HuH-7 (cell line): ENCODE measurements around the gene LIG1.
A peak's percentile ranks its signal among the peaks of the same experiment; 100 is the strongest.

Source experiments
- DNase-seq: peaks from one replicate; pipeline ENCODE4 v3.0.0; 2011; ENCODE audit warnings: low spot score

LIG1 gene

DNA sequence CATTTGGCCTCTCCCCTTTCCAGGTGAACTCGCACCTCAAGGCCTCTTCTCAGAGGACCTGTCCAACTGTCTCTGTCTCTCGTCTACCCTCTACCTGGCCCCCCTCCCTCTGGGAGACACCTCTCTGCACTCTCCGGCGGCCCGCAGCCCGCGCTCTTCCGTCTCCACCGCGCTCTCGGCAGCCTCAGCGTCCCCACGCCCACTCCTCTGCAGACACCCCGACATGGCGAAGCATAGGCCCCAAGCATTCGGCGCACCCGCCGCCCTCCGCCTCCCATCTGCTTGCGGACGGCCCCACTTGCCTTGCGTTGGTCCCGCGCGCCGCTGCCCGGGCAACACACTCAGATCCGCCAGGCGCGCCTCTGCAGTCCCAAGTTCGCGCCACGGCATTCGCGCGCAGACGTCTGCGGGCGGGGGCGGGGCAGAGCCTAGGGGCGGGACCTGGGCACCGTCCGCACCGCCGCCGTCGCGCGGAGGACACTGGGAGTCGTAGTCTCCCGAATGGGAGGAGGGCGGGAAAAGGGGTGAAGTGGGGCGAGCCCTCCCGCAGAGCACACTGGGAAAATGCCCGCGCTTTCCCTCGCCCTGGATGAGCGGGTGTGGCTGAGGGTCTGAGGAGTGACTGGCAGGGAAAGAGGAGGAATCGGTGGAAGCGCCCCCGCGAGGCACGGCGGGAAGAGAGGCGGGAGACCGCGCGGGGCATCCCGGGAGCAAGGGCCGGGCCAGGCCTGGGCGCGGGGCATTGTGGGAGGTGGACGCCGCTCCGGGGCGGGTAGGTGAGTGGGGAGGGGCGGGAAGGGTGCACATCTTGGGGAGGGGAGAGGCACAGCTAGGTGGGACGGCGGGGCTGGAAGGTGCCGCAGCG lies at the start of gene LIG1, which contains the start of gene ZSWIM9:
LIG1 (minus strand) TSS at position 406 of the 865 bp plus-strand sequence. CDS start 4,778 bp downstream, outside the sequence.
ZSWIM9 (plus strand) TSS at position 742 of the 865 bp plus-strand sequence. CDS start 1,123 bp downstream, outside the sequence.
- DNase-seq = peak; percentile 98

- DNase-seq = no peak
Observed at GRCh38 chr19:48218997-48219396, 48.9 kb upstream of the LIG1 start.

GRCh38 chr19:48216933-48217332 lies 46.8 kb upstream of the LIG1 start:
- DNase-seq = no peak

- no peak for DNase-seq
Observed at GRCh38 chr19:48213959-48214358, 43.8 kb upstream of the LIG1 start.

DNA sequence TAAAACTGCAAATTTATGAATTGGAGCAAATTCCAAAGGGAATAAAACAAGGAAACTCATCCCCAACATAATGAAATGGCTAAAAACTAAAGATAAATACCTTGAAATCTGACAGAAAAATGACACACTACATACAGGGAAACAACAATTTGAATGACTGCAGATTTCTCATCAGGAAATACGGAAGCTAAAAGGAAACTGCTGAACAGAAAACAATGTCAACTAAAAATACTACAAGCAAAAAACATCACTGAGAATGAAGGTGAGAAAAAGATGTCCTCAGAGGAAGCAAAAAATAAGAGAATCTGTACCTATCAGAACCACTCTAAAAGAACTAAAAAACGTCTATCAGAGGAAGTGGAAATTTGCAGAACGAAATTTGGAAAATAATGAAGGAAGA lies 39.9 kb upstream of the LIG1 start:
- no peak for DNase-seq

- DNase-seq = no peak
Observed at GRCh38 chr19:48206397-48207093, 36.4 kb upstream of the LIG1 start.

GRCh38 chr19:48203794-48204628 lies 33.9 kb upstream of the LIG1 start:
- peak; percentile 94 for DNase-seq

GRCh38 chr19:48203222-48203793 lies 33.2 kb upstream of the LIG1 start:
- no peak for DNase-seq

GRCh38 chr19:48196933-48197665 lies 27.0 kb upstream of the LIG1 start:
- DNase-seq = no peak

- no peak for DNase-seq
Observed at GRCh38 chr19:48196321-48196763, 26.2 kb upstream of the LIG1 start.

DNA sequence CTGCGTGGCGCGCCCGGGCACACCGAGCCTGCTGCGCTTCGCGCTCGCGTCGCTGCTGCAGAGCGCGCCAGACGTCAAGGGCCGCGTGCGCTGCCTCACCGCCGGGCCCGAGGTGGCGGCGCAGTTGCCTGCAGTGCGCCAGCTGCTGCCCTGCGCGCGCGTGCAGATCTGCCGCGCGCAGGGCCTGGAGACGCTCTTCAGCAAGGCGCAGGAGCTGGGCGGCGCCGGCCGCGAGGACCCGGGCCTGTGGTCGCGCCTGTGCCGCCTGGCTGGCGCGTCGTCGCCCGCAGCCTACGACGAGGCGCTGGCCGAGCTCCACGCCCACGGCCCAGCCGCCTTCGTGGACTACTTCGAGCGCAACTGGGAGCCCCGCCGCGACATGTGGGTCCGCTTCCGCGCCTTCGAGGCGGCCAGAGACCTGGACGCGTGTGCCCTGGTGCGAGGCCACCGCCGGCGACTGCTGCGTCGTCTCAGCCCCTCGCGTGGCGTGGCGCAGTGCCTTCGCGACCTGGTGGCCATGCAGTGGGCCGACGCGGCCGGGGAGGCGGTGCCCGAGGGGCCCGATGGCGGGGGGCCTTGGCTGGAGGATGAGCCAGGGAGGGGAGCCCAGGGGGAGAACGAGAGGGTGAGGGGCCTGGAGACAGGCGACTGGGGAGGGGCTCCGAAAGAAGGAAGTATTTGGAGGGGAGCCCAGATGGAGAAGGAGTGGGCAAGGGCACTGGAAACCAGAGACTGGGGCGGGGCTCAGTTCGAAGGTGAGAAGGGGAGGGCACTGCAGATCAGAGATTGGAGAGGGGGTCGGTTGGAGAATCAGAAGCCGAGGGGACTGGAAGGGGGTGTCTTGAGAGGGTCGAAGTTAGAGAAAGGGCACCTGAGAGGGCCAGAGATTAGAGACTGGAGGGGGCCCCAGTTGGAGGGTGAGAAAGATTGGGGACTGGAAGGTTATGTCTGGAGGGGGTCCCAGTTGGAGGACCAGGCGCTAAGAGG lies 25.0 kb upstream of the LIG1 start:
- no peak for DNase-seq

DNA sequence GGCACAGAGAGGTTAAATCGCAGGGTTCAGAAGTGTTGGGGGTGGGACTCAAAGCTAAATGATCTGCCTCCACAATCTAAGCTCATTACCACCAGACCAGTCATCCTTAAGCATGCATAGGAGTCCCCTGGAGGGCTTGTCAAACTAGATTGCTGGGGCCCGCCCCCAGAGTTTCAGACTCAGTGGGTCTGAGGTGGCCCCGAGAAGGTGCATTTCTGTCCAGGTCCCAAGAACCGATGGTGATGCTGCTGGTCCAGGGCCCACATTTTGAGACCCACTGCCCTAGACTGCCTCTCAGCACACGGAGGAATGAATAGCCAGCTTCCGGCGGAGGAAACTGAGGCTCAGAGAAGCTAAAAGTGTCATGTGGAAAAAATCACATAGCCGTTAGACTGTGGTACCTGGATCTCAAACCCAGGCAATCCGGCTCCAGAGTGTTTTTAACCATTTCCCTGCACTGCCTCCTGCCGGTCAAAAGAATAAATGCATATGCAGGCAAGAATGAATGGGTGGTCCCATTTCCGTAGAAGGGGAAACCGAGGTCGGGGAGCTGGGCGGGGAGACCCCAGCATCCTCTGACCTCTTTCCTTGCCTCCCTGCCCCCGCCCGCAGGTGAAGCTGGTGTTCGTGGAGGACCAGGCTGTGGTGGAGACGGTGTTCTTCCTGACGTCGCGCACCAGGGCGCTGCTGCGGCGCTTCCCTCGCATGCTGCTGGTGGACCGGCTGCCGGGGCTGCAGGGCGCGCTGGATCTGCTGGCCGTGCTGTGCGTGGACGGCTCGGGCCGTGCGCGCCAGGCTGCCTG lies 24.1 kb upstream of the LIG1 start:
- DNase-seq = peak; percentile 70

DNA sequence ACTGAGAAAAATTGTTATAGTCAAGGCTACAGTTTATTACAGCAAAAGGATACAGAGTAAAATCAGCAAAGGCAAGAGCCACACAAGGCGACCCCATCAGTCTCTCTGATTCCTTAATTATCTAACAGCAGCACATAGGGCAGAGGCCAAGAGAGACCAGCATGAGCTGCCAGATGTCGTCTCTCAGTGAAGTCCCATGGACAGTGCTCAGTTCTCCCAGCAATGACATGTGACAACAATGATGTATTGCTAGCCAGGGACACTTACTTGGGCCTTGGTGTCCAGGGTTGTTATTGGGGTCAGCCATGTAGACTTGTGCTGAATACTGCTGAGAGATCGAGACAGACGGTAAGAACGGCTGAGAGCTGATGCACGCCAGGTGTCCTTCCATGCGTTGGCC lies 22.6 kb upstream of the LIG1 start:
- no peak for DNase-seq

GRCh38 chr19:48190885-48191284 lies 20.7 kb upstream of the LIG1 start:
- DNase-seq = no peak

- no peak for DNase-seq
Observed at GRCh38 chr19:48190288-48190884, 20.2 kb upstream of the LIG1 start.

GRCh38 chr19:48186541-48186991 lies 16.4 kb upstream of the LIG1 start:
- DNase-seq = no peak

GRCh38 chr19:48186015-48186414 lies 15.9 kb upstream of the LIG1 start:
- DNase-seq = no peak

- DNase-seq = no peak
Observed at GRCh38 chr19:48183356-48183755, 13.2 kb upstream of the LIG1 start.

DNA sequence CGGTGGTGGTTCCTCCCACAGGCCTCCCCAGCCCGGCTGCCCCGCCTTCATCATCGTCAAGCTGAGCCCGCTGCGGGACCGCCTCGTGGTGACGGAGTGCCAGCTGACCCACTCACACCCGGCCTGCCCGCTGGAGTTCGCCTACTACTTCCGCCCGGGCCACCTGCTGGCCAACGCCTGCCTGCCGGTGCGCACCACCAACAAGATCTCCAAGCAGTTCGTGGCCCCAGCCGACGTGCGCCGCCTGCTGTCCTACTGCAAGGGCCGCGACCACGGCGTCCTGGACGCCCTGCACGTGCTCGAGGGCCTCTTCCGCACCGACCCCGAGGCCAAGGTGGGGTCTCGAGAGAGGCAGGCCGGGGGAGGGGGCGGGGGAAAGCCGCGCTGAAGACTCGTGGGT lies 12.3 kb upstream of the LIG1 start:
- DNase-seq = no peak
